ENCODE results near the gene TBX19.

The TBX19 gene

DNA sequence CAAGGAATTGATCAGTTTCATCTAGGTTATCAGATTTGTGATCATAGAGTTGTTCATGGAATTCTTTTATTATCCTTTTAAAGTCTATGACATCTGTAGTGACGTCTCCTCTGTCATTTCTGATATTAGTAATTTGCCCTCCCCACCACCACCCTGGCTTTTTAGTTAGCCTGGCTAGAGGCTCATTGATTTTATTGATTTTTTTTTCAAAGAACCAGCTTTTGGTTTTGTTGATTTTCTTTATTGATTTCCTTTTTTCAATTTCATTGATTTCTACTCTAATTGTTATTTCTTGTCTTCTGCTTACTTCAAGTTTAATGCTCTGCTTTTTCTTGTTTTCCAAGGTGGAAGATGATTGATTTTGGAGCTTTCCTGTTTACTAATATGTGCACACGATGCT lies 23.3 kb upstream of the TBX19 start:
- H3K36me3 ChIP-seq (ENCODE audit: control insufficient read depth, insufficient read depth, low read length), result no peaks in the 10 kb centered on the region
- no peaks in the 10 kb centered on the region for H3K27me3 ChIP-seq (ENCODE audit: control insufficient read depth, insufficient read depth, low read length)
- peaks cover 12% of the 10 kb centered on the region for H3K9me3 ChIP-seq (ENCODE audit: control insufficient read depth, insufficient read depth, low read length)
- no peaks in the 10 kb centered on the region for H3K4me1 ChIP-seq (ENCODE audit: control insufficient read depth, insufficient read depth, low read length)
- no peak overlapping the region for H3K4me3 ChIP-seq (ENCODE audit: low read depth, low read length)
- no peak overlapping the region for H3K9ac ChIP-seq (ENCODE audit: low read depth, low read length)

DNA sequence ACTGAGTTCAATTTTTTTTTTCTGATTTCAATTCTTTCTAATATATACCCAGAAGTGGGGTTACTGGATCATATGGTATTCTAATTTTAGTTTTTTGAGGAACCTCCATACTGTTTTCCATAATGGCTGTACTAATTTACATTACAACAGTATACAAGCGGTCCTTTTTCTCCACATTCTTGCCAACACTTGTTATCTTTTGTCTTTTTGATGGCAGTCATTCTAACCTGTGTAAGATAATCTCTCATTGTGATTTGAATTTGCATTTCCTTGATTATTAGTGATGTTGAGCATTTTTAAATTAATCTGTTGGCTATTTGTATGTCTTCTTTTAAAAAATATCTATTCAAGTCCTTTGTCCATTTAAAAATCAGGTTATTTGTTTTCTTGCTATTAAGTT lies 21.1 kb upstream of the TBX19 start:
- Histone ChIP-seq H3K4me1 (ENCODE audit: control insufficient read depth, insufficient read depth, low read length) (no peaks in the 10 kb centered on the region), H3K9me3 (ENCODE audit: control insufficient read depth, insufficient read depth, low read length) (peaks cover 12% of the 10 kb centered on the region), H3K36me3 (ENCODE audit: control insufficient read depth, insufficient read depth, low read length) (no peaks in the 10 kb centered on the region), H3K27me3 (ENCODE audit: control insufficient read depth, insufficient read depth, low read length) (no peaks in the 10 kb centered on the region), H3K9ac (ENCODE audit: low read depth, low read length) (no peak overlapping the region), H3K4me3 (ENCODE audit: low read depth, low read length) (no peak overlapping the region)

DNA sequence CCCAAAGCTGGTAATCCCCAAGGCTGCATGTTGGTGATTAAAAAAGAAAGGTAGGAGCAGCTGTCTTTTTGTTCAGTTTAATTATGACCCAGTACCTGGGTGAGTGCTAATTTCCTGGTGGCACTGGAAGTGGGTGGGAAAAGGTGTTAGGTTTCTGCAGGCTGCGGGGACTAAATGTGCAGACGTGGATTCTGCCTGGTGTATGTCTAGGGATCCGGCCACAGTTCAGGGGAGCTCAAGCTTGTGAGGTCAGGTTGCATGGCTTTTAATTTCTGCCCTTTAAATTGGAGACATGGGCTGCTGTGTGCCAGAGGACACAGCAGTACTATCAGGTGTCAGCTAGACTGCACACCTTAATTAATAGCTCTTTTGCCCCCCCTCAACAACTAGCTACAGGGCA lies 20.3 kb upstream of the TBX19 start:
- Histone ChIP-seq H3K27me3 (ENCODE audit: control insufficient read depth, insufficient read depth, low read length) (no peaks in the 10 kb centered on the region), H3K9ac (ENCODE audit: low read depth, low read length) (no peak overlapping the region), H3K4me1 (ENCODE audit: control insufficient read depth, insufficient read depth, low read length) (no peaks in the 10 kb centered on the region), H3K36me3 (ENCODE audit: control insufficient read depth, insufficient read depth, low read length) (no peaks in the 10 kb centered on the region), H3K9me3 (ENCODE audit: control insufficient read depth, insufficient read depth, low read length) (peaks cover 12% of the 10 kb centered on the region), H3K4me3 (ENCODE audit: low read depth, low read length) (no peak overlapping the region)

DNA sequence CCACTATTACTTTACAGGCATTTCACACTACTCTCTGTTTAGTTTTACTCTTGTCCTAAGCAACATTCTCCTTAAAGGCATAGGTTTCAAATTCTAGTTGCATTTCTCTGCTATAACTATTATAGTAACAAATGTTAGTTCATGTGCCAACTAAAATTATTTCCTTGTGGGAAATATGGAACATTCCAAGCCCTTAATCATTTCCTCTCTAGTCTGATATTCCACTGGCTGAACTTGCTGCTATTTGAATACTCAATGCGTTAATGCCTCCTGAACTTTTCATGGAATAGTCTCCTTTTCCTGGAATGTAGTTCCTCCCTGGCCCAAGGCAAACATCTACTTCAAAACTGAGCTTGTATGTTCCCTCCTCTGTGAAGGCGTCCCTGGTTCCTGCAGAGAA lies 19.3 kb upstream of the TBX19 start:
- Histone ChIP-seq H3K9me3 (ENCODE audit: control insufficient read depth, insufficient read depth, low read length) (peaks cover 10% of the 10 kb centered on the region), H3K4me3 (ENCODE audit: low read depth, low read length) (no peak overlapping the region), H3K4me1 (ENCODE audit: control insufficient read depth, insufficient read depth, low read length) (no peaks in the 10 kb centered on the region), H3K36me3 (ENCODE audit: control insufficient read depth, insufficient read depth, low read length) (no peaks in the 10 kb centered on the region), H3K27me3 (ENCODE audit: control insufficient read depth, insufficient read depth, low read length) (no peaks in the 10 kb centered on the region), H3K9ac (ENCODE audit: low read depth, low read length) (no peak overlapping the region)

DNA sequence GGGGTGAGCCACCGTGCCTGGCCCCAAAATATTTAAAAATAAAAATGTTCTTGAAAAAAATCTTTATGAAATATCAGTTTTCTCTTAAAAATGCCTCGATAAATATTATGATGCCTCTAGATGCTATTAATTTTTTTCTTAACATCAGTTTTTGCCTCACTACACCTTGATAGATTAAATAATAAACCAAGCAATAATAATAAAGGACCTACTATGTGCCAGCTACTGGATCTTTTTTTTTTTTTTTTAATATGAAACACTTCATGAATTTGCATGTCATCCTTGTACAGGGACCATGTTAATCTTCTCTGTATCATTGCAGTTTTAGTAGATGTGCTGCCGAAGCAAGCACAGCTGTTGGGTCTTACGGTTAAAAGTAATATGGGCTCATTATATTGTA lies 17.5 kb upstream of the TBX19 start:
- no peaks in the 10 kb centered on the region for H3K27me3 ChIP-seq (ENCODE audit: control insufficient read depth, insufficient read depth, low read length)
- no peaks in the 10 kb centered on the region for H3K36me3 ChIP-seq (ENCODE audit: control insufficient read depth, insufficient read depth, low read length)
- H3K9me3 ChIP-seq (ENCODE audit: control insufficient read depth, insufficient read depth, low read length), result no peaks in the 10 kb centered on the region

DNA sequence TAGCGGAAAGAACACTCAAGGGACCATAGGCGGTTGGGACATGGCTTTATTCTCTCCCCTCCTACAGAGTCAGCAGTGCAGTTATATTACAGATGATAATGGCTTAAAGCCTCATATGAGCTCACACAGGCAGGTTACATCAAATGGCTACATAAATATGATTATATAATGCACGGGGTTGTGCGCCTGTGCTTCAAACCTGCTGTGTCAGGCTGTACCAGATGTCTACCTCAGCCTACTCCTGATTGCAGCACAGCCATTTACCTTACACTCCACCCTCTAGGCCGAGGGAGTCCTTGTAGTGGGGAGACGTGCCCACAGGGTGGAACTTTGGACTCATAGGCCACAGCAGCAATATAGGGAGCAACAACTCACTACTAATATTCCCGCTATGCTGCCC lies 16.4 kb upstream of the TBX19 start:
- Histone ChIP-seq H3K27me3 (ENCODE audit: control insufficient read depth, insufficient read depth, low read length) (no peaks in the 10 kb centered on the region), H3K4me1 (ENCODE audit: control insufficient read depth, insufficient read depth, low read length) (no peaks in the 10 kb centered on the region), H3K4me3 (ENCODE audit: low read depth, low read length) (no peak overlapping the region), H3K36me3 (ENCODE audit: control insufficient read depth, insufficient read depth, low read length) (no peaks in the 10 kb centered on the region), H3K9ac (ENCODE audit: low read depth, low read length) (no peak overlapping the region), H3K9me3 (ENCODE audit: control insufficient read depth, insufficient read depth, low read length) (no peaks in the 10 kb centered on the region)

More for the DNA sequence above, 17.5 kb upstream of the TBX19 start:
- no peak overlapping the region for H3K9ac ChIP-seq (ENCODE audit: low read depth, low read length)
- no peaks in the 10 kb centered on the region for H3K4me1 ChIP-seq (ENCODE audit: control insufficient read depth, insufficient read depth, low read length)
- no peak overlapping the region for H3K4me3 ChIP-seq (ENCODE audit: low read depth, low read length)

DNA sequence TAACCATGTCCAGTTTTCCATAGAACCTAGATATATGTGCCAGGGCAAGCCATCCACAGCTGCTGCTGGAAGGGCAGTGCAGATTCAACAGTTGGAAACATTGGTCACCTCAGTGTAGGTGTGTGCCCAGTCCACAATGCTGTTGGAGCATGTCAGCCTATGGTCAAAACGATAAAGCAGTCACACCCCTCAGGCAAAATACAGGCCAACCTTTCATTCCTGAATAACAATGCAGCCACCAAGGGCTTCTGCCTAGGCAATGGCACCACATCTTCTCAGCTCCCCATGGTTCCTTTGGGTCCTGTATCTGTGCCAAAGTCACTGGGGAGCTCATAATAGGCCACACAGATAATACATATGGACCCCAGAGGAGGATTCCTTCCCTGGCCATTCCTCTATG lies 15.1 kb upstream of the TBX19 start:
- Histone ChIP-seq H3K27me3 (ENCODE audit: control insufficient read depth, insufficient read depth, low read length) (no peaks in the 10 kb centered on the region), H3K4me3 (ENCODE audit: low read depth, low read length) (no peak overlapping the region), H3K4me1 (ENCODE audit: control insufficient read depth, insufficient read depth, low read length) (no peaks in the 10 kb centered on the region), H3K9me3 (ENCODE audit: control insufficient read depth, insufficient read depth, low read length) (no peaks in the 10 kb centered on the region), H3K36me3 (ENCODE audit: control insufficient read depth, insufficient read depth, low read length) (no peaks in the 10 kb centered on the region), H3K9ac (ENCODE audit: low read depth, low read length) (no peak overlapping the region)

DNA sequence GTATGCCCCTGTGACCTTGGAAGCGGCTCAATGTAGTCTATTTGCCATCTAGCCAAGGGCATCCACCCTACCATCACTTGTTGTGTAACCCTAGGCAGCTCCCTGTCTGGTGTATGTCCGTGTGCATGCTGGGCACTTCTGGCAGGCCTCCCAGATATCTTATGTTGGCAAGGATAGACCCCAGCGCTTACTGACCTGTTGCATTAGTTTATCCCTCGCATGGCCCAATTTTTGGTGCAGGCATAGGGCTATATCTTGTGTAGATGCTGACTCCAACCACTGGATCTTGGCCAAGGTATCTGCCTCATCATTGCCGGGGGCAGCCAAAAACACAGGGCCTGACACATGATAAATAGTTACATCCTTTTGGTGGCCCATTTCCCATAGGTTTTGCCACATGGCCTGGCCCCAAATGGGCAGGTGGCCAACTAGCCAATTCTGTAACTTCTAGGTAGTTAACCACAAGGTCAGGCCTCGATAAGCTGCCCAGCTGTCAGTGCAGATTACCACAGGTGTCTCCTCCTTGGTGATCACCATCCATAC lies 14.0 kb upstream of the TBX19 start:
- Histone ChIP-seq H3K27me3 (ENCODE audit: control insufficient read depth, insufficient read depth, low read length) (no peaks in the 10 kb centered on the region), H3K9ac (ENCODE audit: low read depth, low read length) (no peak overlapping the region), H3K9me3 (ENCODE audit: control insufficient read depth, insufficient read depth, low read length) (no peaks in the 10 kb centered on the region), H3K4me3 (ENCODE audit: low read depth, low read length) (no peak overlapping the region), H3K36me3 (ENCODE audit: control insufficient read depth, insufficient read depth, low read length) (no peaks in the 10 kb centered on the region), H3K4me1 (ENCODE audit: control insufficient read depth, insufficient read depth, low read length) (no peaks in the 10 kb centered on the region)

DNA sequence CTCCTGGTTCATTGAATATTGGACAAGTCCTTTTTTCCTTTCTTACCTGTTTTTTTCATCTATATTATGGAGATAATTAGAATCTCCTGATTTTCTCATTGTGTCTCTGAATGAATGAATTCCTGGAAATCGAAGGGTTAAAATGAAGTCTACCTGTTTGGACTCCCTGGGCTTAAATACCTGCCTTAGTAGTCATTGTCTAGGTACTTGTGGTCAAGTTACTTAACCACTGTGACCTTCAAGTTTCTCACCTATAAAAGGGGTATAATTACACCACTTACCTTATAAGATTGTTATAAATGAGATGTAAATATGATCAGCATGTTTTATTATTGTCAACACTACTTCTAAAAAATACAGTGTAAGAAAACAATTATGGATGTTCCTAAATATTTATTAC lies 9.0 kb upstream of the TBX19 start:
- Histone ChIP-seq H3K36me3 (ENCODE audit: control insufficient read depth, insufficient read depth, low read length) (no peaks in the 10 kb centered on the region), H3K9ac (ENCODE audit: low read depth, low read length) (no peak overlapping the region), H3K9me3 (ENCODE audit: control insufficient read depth, insufficient read depth, low read length) (no peaks in the 10 kb centered on the region), H3K27me3 (ENCODE audit: control insufficient read depth, insufficient read depth, low read length) (no peaks in the 10 kb centered on the region), H3K4me1 (ENCODE audit: control insufficient read depth, insufficient read depth, low read length) (no peaks in the 10 kb centered on the region), H3K4me3 (ENCODE audit: low read depth, low read length) (no peak overlapping the region)

DNA sequence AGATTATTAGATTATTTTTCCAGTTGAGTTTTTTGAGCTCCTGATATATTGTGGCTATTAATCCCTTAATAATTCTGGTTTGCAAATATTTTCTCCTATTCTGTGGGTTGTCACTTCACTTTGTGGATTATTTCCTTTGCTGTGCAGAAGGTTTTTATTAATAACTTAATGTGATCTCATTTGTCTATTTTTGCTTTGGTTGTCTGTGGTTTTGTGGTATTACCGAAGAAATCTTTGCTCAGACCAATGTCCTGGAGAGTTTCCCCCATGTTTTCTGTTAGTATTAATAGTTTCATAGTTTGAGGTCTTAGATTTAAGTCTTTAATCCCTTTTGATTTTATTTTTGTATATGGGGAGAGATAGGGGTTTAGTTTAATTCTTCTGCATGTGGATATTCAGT lies 7.1 kb upstream of the TBX19 start:
- Histone ChIP-seq H3K4me1 (ENCODE audit: control insufficient read depth, insufficient read depth, low read length) (no peaks in the 10 kb centered on the region), H3K36me3 (ENCODE audit: control insufficient read depth, insufficient read depth, low read length) (no peaks in the 10 kb centered on the region), H3K9me3 (ENCODE audit: control insufficient read depth, insufficient read depth, low read length) (no peaks in the 10 kb centered on the region), H3K9ac (ENCODE audit: low read depth, low read length) (no peak overlapping the region), H3K4me3 (ENCODE audit: low read depth, low read length) (no peak overlapping the region), H3K27me3 (ENCODE audit: control insufficient read depth, insufficient read depth, low read length) (no peaks in the 10 kb centered on the region)

DNA sequence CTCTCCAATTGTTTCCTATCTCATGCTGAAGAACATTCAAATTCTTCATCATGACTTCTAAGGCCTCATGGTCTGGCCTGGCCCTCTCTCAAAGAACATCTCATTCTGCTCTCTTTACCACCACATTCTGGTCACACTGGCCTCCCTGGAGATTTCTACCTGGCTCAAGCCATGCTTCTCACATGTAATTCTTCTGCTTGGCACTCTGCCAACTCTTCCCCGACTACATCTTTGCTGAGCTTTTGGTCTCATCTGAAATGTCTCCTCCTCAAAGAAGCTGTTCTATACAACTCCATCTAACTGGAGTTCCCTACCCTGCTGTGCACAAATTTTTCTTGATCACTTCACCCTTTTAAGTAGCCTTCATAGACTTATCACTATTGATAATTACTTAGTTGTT lies 1.4 kb upstream of the TBX19 start:
- H3K9me3 ChIP-seq (ENCODE audit: control insufficient read depth, insufficient read depth, low read length), result no peaks in the 10 kb centered on the region
- no peaks in the 10 kb centered on the region for H3K4me1 ChIP-seq (ENCODE audit: control insufficient read depth, insufficient read depth, low read length)
- no peak overlapping the region for H3K4me3 ChIP-seq (ENCODE audit: low read depth, low read length)
- no peaks in the 10 kb centered on the region for H3K27me3 ChIP-seq (ENCODE audit: control insufficient read depth, insufficient read depth, low read length)
- no peaks in the 10 kb centered on the region for H3K36me3 ChIP-seq (ENCODE audit: control insufficient read depth, insufficient read depth, low read length)
- no peak overlapping the region for H3K9ac ChIP-seq (ENCODE audit: low read depth, low read length)

DNA sequence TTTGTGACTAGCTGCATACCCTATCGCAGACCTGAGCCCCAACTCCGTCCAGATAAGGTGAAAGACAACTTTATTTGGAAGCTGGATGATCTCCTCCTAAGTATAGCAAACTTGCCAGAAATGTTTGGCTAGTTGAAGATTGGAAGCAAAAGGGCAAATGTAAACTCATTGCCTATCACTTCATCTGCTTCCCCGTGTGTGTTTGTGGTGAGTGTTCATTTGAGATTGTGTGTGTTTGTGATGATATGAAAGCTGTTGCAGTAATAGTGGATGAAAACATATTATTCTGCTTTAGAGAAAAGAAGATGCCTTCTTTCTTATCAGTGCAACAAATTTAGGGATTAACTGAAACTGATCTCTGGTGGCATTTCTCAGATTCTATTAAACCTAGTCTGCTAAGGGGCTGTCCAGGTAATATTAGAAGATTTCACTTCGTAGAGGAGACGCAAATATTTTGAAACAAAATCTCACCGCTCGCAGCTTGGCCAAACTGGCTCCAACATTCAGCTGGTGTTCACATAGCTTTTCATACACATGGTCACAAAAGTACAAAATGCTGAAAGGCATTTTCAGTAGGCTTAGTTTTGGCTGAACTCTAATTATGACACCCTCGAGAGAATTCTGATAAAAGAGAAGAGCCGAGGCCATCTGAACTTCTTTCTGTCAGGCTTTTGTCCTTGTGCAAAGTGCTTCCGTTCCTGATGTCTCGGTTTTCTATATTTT lies 1.1 kb downstream of the TBX19 start:
- Histone ChIP-seq H3K36me3 (ENCODE audit: control insufficient read depth, insufficient read depth, low read length) (no peaks in the 10 kb centered on the region), H3K9me3 (ENCODE audit: control insufficient read depth, insufficient read depth, low read length) (no peaks in the 10 kb centered on the region), H3K9ac (ENCODE audit: low read depth, low read length) (no peak overlapping the region), H3K4me3 (ENCODE audit: low read depth, low read length) (no peak overlapping the region), H3K27me3 (ENCODE audit: control insufficient read depth, insufficient read depth, low read length) (no peaks in the 10 kb centered on the region), H3K4me1 (ENCODE audit: control insufficient read depth, insufficient read depth, low read length) (peaks cover 3% of the 10 kb centered on the region)

Measured in iPS-15b (cell line).